GM19099 (cell line): ENCODE results near the gene C5.

Source experiments
- POLR2A ChIP-seq: IDR thresholded peaks from 3 replicates; pipeline ENCODE4 v1.6.1; 2011; ENCODE audit warnings: low read depth; ENCODE audit not compliant: insufficient read length; ENCODE audit errors: extremely low read depth

Gene C5

DNA sequence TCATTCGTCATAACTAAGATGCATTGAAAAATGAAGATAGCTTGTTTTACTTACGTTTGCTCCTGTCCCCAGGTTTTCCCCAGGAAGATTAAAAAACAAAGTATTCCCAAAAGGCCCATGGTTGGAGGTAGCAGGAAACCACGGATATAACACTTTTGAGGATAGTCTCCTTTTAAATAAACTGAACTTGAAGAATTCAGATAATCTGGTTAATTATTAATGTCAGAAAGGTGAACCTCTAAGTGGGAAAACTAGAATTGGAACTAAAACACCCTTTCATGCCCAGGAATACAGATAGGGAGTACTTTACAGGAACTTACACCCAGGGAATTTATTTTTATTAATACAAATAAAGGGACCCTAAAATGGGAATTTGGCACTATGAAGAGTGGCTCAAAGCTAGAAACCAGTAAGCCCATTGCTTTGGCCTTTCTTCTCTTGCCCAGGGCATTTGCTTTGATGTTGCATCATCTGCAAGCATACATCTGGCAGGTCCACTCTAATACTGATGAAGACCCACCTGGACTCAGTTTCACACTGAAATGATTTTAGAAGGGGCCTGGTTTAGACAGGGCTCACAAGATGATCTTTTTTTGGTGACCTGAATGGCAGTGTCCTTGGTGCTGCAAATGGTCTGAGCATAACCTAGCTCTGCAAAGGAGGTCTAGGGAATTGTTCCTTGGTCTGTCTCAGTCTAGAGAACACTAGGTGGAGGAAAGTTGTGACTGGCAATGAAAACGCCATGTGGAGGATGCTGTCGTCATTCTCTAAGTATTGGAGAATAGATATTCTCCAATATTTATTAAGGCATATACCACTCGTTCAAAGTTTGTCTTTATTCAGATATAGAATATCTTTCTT, at the start of gene C5:
C5 (minus strand) TSS at position 148 of the 861 bp plus-strand sequence; CDS start at position 119, 29 bp downstream.
- TF ChIP-seq POLR2A = no peak

GRCh38 chr9:121098567-121099198, 48.6 kb upstream of the C5 start:
- TF ChIP-seq POLR2A = no peak

- no peak for TF ChIP-seq POLR2A
Observed at GRCh38 chr9:121095057-121095456, 45.0 kb upstream of the C5 start.

GRCh38 chr9:121088576-121088975, 38.5 kb upstream of the C5 start:
- no peak for TF ChIP-seq POLR2A

DNA sequence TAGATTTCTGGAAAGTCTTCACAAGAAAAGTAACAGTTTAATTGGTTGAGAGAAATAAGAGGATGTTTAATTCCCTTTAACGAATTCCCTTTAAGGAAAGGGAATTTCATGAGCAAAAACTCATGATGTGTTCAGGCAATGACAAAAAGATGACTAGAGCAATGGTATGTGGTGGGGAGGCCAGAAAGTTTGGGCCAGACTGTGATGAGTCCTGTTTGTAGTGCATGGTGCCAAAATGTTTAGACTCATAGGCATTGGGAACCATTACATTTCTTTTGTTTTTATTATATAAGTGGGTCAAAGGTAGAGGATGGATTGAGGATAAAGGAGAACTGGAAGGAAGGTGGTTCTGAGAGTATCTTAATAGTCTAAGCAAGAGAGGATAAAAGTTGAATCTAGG, 35.6 kb upstream of the C5 start:
- TF ChIP-seq POLR2A = no peak

DNA sequence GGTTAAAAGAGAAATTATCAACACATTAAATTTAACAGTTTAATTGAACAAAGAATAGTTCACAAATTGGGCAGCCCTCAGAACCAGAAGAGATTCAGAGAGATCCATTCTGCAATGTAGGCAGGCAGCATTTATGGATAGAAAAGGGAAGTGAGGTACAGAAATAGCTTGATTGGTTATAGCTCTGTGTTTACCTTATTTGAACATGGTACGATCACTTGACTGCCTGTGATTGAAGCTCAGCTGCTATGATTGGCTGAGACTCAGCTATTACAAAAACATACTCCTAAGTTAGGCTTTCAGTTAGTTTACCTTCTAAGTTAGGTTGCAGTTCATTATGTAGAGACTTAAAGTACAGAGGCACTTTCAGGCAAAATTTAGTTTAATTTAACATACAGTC, 32.0 kb upstream of the C5 start:
- TF ChIP-seq POLR2A = no peak

- TF ChIP-seq POLR2A = no peak
Observed at GRCh38 chr9:121075251-121076036, 25.4 kb upstream of the C5 start.

- peak; percentile 83 for TF ChIP-seq POLR2A
Observed at GRCh38 chr9:121074370-121075250, 24.5 kb upstream of the C5 start, which contains the start of gene CNTRL. Gene CNTRL, plus strand, starts transcription at chr9:121074955. Its CDS starts 13,372 bp downstream, at chr9:121088327.

GRCh38 chr9:121073038-121073437, 23.0 kb upstream of the C5 start:
- TF ChIP-seq POLR2A = no peak

GRCh38 chr9:121071756-121072421, 21.8 kb upstream of the C5 start:
- TF ChIP-seq POLR2A = peak; percentile 54

GRCh38 chr9:121071370-121071755, 21.3 kb upstream of the C5 start:
- TF ChIP-seq POLR2A = no peak

DNA sequence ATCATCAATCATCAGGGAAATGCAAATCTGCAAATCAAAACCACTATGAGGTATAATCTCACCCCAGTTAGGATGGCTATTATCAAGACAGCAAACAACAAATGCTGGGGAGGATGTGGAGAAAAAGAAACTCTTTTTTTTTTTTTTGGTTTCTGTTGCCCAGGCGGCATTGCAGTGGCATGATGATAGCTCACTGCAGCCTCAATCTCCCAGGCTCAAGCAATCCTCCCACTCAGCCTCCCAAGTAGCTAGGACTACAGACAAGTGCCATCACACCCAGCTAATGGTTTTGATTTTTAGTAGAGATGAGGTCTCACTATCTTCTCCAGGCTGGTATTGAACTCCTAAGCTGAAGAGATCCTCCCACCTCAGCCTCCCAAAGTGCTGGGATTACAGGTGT, 19.3 kb upstream of the C5 start:
- TF ChIP-seq POLR2A = no peak

DNA sequence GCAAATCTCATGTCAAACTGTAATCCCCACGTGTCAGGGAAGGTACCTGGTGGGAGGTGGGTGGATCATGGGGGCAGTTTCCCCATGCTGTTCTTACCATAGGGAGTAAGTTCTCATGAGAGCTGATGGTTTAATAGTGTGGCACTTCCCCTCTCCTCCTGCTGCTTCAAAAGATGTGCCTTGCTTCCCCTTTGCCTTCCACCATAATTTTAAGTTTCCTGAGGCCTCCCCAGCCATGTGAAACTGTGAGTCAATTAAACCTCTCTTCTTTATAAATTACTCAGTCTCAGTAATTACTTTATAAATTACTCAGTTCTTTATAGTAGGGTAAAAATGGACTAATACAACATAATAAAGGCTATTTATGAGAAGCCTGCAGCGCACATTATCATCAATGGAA, 17.6 kb upstream of the C5 start:
- TF ChIP-seq POLR2A = no peak

- no peak for TF ChIP-seq POLR2A
Observed at GRCh38 chr9:121066850-121067249, 16.8 kb upstream of the C5 start.
